ENCODE data around the gene ATP6V1D.

The ATP6V1D gene

GRCh38 chr14:67373347-67373746 is 13.7 kb upstream of the ATP6V1D start:
- no peak for TF ChIP-seq CTCF (IDR thresholded peaks at IDR 0.05; ENCODE audit: low read depth, low read length, missing control alignments)
- peak overlapping the region; percentile 55 for H3K27ac ChIP-seq
- H3K4me3 ChIP-seq (ENCODE audit: low read depth, low read length): no peak overlapping the region
- in situ Hi-C loops (cut with HindIII; ENCODE audit: low pct_ligation_motif_present, low sequenced_read_pairs): no loop called here
- peaks cover 50% of the 10 kb centered on the region for H3K36me3 ChIP-seq (replicated peaks)
- no peak for DNase-seq
- H3K27me3 ChIP-seq (replicated peaks): no peaks in the 10 kb centered on the region

- H3K36me3 ChIP-seq (replicated peaks): peaks cover 49% of the 10 kb centered on the region
- DNase-seq: no peak
- in situ Hi-C loops (cut with HindIII; ENCODE audit: low pct_ligation_motif_present, low sequenced_read_pairs): no loop called here
These were observed 13.2 kb upstream of the ATP6V1D start for GRCh38 chr14:67372833-67373232.

GRCh38 chr14:67371247-67372148 is 11.9 kb upstream of the ATP6V1D start:
- H3K36me3 ChIP-seq (replicated peaks): peaks cover 46% of the 10 kb centered on the region
- in situ Hi-C loops (cut with HindIII; ENCODE audit: low pct_ligation_motif_present, low sequenced_read_pairs): no loop called here
- DNase-seq: no peak

More at GRCh38 chr14:67372833-67373232, 13.2 kb upstream of the ATP6V1D start:
- H3K27me3 ChIP-seq (replicated peaks): no peaks in the 10 kb centered on the region
- H3K4me3 ChIP-seq (ENCODE audit: low read depth, low read length): no peak overlapping the region
- TF ChIP-seq CTCF (IDR thresholded peaks at IDR 0.05; ENCODE audit: low read depth, low read length, missing control alignments): no peak
- H3K27ac ChIP-seq: peak overlapping the region; percentile 55

GRCh38 chr14:67370830-67371229 is 11.2 kb upstream of the ATP6V1D start:
- peak overlapping the region; percentile 73 for H3K27ac ChIP-seq

More at GRCh38 chr14:67371247-67372148, 11.9 kb upstream of the ATP6V1D start:
- no peaks in the 10 kb centered on the region for H3K27me3 ChIP-seq (replicated peaks)
- peak overlapping the region; percentile 73 for H3K27ac ChIP-seq
- H3K4me3 ChIP-seq (ENCODE audit: low read depth, low read length): no peak overlapping the region
- TF ChIP-seq CTCF (IDR thresholded peaks at IDR 0.05; ENCODE audit: low read depth, low read length, missing control alignments): no peak

GRCh38 chr14:67365476-67365875 is 5.9 kb upstream of the ATP6V1D start:
- Histone ChIP-seq H3K27me3 (replicated peaks) (no peaks in the 10 kb centered on the region), H3K27ac (no peak overlapping the region), H3K4me3 (ENCODE audit: low read depth, low read length) (no peak overlapping the region), H3K36me3 (replicated peaks) (peaks cover 26% of the 10 kb centered on the region)
- TF ChIP-seq CTCF (IDR thresholded peaks at IDR 0.05; ENCODE audit: low read depth, low read length, missing control alignments): no peak
- DNase-seq: no peak
- in situ Hi-C loops (cut with HindIII; ENCODE audit: low pct_ligation_motif_present, low sequenced_read_pairs): no loop called here

More at GRCh38 chr14:67370830-67371229, 11.2 kb upstream of the ATP6V1D start:
- H3K4me3 ChIP-seq (ENCODE audit: low read depth, low read length): no peak overlapping the region
- peaks cover 46% of the 10 kb centered on the region for H3K36me3 ChIP-seq (replicated peaks)
- H3K27me3 ChIP-seq (replicated peaks): no peaks in the 10 kb centered on the region
- in situ Hi-C loops (cut with HindIII; ENCODE audit: low pct_ligation_motif_present, low sequenced_read_pairs): no loop called here
- TF ChIP-seq CTCF (IDR thresholded peaks at IDR 0.05; ENCODE audit: low read depth, low read length, missing control alignments): no peak
- peak; percentile 52 for DNase-seq

Measured in brain microvascular endothelial cell (primary cell).